Measurements from ENCODE around the gene ARL13B. TPM values are rescaled to one million over a fixed set of nuclear protein-coding genes. Genes with fewer than 3 reads are reported as not detected.
A peak's percentile ranks its signal among the peaks of the same experiment; 100 is the strongest.

ARL13B gene
- total RNA-seq, 4 donors from 2014 or later: 4.9 to 23.6 (median 14.0) TPM

- Histone ChIP-seq H3K9me3 (no peaks in the 10 kb centered on the region), H3K4me3 (peak overlapping the region; percentile 67 to 69), H3K27ac (peak overlapping the region; percentile 93 to 96), H3K36me3 (no peaks in the 10 kb centered on the region), H3K4me1 (peaks cover 0 to 12% of the 10 kb centered on the region in 2 donors), H3K27me3 (no peaks in the 10 kb centered on the region)
- TF ChIP-seq POLR2A (IDR thresholded peaks at IDR 0.05) (no peak), CTCF (IDR thresholded peaks at IDR 0.05) (no peak)
- no peak for DNase-seq
- intact Hi-C loops (cut with DNase I; ENCODE audit: low total_unique reads): no loop called here
These were observed 83.7 kb downstream of the ARL13B start for GRCh38 chr3:94063496-94064119.

- no peak overlapping the region for H3K4me3 ChIP-seq
These were observed 84.4 kb downstream of the ARL13B start for GRCh38 chr3:94064243-94064860.

GRCh38 chr3:94065122-94065521 lies 85.2 kb downstream of the ARL13B start:
- no peak overlapping the region for H3K27ac ChIP-seq
- DNase-seq: no peak
- H3K9me3 ChIP-seq: no peaks in the 10 kb centered on the region
- no peaks in the 10 kb centered on the region for H3K27me3 ChIP-seq
- intact Hi-C loops (cut with DNase I; ENCODE audit: low total_unique reads): no loop called here
- no peak overlapping the region for H3K4me3 ChIP-seq
- H3K4me1 ChIP-seq: peaks cover 0 to 12% of the 10 kb centered on the region in 2 donors
- H3K36me3 ChIP-seq: no peaks in the 10 kb centered on the region
- TF ChIP-seq POLR2A (IDR thresholded peaks at IDR 0.05): no peak
- TF ChIP-seq CTCF (IDR thresholded peaks at IDR 0.05): no peak

More at GRCh38 chr3:94064243-94064860, 84.4 kb downstream of the ARL13B start:
- H3K4me1 ChIP-seq: peaks cover 0 to 12% of the 10 kb centered on the region in 2 donors
- intact Hi-C loops (cut with DNase I; ENCODE audit: low total_unique reads): no loop called here
- no peaks in the 10 kb centered on the region for H3K36me3 ChIP-seq
- DNase-seq: no peak
- H3K9me3 ChIP-seq: no peaks in the 10 kb centered on the region
- TF ChIP-seq POLR2A (IDR thresholded peaks at IDR 0.05): no peak
- no peaks in the 10 kb centered on the region for H3K27me3 ChIP-seq
- peak overlapping the region in 1 of 2 donors; percentile 96 for H3K27ac ChIP-seq

GRCh38 chr3:94065819-94066480 lies 86.0 kb downstream of the ARL13B start:
- intact Hi-C loops (cut with DNase I; ENCODE audit: low total_unique reads): no loop called here
- TF ChIP-seq CTCF (IDR thresholded peaks at IDR 0.05) (no peak), POLR2A (IDR thresholded peaks at IDR 0.05) (no peak)
- Histone ChIP-seq H3K4me3 (no peak overlapping the region), H3K27ac (no peak overlapping the region), H3K27me3 (no peaks in the 10 kb centered on the region), H3K4me1 (peaks cover 0 to 12% of the 10 kb centered on the region in 2 donors), H3K9me3 (no peaks in the 10 kb centered on the region), H3K36me3 (no peaks in the 10 kb centered on the region)
- DNase-seq: no peak

- H3K4me1 ChIP-seq: peaks cover 0 to 12% of the 10 kb centered on the region in 2 donors
- no peak overlapping the region for H3K4me3 ChIP-seq
- no peaks in the 10 kb centered on the region for H3K36me3 ChIP-seq
- TF ChIP-seq POLR2A (IDR thresholded peaks at IDR 0.05) (no peak), CTCF (IDR thresholded peaks at IDR 0.05) (no peak)
- no peak overlapping the region for H3K27ac ChIP-seq
- intact Hi-C loops (cut with DNase I; ENCODE audit: low total_unique reads): no loop called here
- no peak for DNase-seq
- H3K27me3 ChIP-seq: no peaks in the 10 kb centered on the region
- H3K9me3 ChIP-seq: no peaks in the 10 kb centered on the region
These were observed 86.8 kb downstream of the ARL13B start for GRCh38 chr3:94066506-94067500.

Measured in uterus (tissue), 4 donors.